ENCODE data around the gene POU2F3. TPM values are rescaled to one million over a fixed set of nuclear protein-coding genes. Genes with fewer than 3 reads are reported as not detected.

The POU2F3 gene
- polyA plus RNA-seq (ENCODE audit: insufficient read length) = 0.46 TPM

- DNase-seq = no peak
These were observed at the start of gene POU2F3 for GRCh38 chr11:120239713-120240640. POU2F3 (plus strand) TSS chr11:120240140; CDS start chr11:120240344, 204 bp downstream.

- no peak for DNase-seq
These were observed 48.9 kb upstream of the POU2F3 start for GRCh38 chr11:120191058-120191457.

- no peak for DNase-seq
These were observed 46.9 kb upstream of the POU2F3 start for GRCh38 chr11:120192831-120193625.

GRCh38 chr11:120194166-120194565 lies 45.8 kb upstream of the POU2F3 start:
- no peak for DNase-seq

GRCh38 chr11:120195601-120196320 lies 44.2 kb upstream of the POU2F3 start:
- DNase-seq = no peak

GRCh38 chr11:120196826-120197225 lies 43.1 kb upstream of the POU2F3 start:
- no peak for DNase-seq

GRCh38 chr11:120197251-120197891 lies 42.6 kb upstream of the POU2F3 start:
- DNase-seq = peak; percentile 76

- no peak for DNase-seq
These were observed 42.0 kb upstream of the POU2F3 start for GRCh38 chr11:120197977-120198376.

- DNase-seq = no peak
These were observed 41.5 kb upstream of the POU2F3 start for GRCh38 chr11:120198403-120198786.

- no peak for DNase-seq
These were observed 41.0 kb upstream of the POU2F3 start for GRCh38 chr11:120198787-120199469.

- no peak for DNase-seq
These were observed 40.3 kb upstream of the POU2F3 start for GRCh38 chr11:120199613-120200012.

GRCh38 chr11:120200677-120201076 lies 39.3 kb upstream of the POU2F3 start:
- DNase-seq = no peak

- DNase-seq = no peak
These were observed 38.3 kb upstream of the POU2F3 start for GRCh38 chr11:120201653-120202052.

- no peak for DNase-seq
These were observed 36.3 kb upstream of the POU2F3 start for GRCh38 chr11:120203626-120204025.

GRCh38 chr11:120205596-120206161 lies 34.3 kb upstream of the POU2F3 start:
- DNase-seq = no peak

- DNase-seq = no peak
These were observed 32.4 kb upstream of the POU2F3 start for GRCh38 chr11:120207512-120207911.

GRCh38 chr11:120208001-120208441 lies 31.9 kb upstream of the POU2F3 start:
- DNase-seq = no peak

GRCh38 chr11:120208777-120209176 lies 31.2 kb upstream of the POU2F3 start:
- DNase-seq = no peak

GRCh38 chr11:120209746-120210625 lies 30.0 kb upstream of the POU2F3 start:
- DNase-seq = no peak
